Measurements from ENCODE around the gene MNAT1.
A peak's percentile ranks its signal among the peaks of the same experiment; 100 is the strongest.
"Not testable (repeated sequence)": the region's sequence is repeated elsewhere in the genome, so short reads cannot be mapped to it uniquely, and the experiment has no call there.

The MNAT1 gene

DNA sequence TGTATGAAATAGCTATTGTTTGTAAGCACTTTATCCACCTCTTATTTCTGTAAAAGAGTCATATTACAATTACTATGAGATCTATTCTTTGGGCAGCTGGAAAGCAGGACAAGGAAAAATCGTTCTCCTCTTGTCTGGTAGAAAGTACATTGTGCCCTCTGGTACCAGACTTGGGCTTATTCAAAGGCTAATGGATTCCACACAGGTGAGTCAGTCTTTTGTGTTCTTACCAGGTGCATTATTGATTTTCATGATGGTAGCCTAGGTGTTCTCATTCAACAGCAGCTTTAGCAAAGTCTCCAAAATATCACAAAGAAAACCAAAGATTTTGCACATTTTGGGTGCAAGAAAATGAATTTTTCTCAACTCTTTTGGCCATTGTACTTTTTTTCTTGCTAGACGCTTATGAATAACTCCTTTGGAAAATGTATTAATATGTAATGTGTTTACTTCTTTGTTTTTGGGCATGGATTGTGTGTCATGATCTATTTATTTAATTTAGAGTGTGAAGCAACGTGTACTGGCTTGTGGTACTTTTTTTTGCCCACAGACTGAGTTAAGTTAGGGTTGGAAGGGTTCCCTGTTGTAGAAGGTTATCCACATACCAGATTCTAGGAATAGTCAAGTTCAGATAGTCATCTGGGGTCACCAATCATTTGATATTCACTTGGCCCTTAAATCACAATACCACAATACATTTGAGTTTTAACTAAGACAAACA lies 26.2 kb downstream of the MNAT1 start:
- H3K27ac Mint-ChIP-seq: no peak overlapping the region
- no peak overlapping the region for H3K4me3 Mint-ChIP-seq
- H3K36me3 Mint-ChIP-seq (ENCODE audit: low read depth): peaks cover 4% of the 10 kb centered on the region

DNA sequence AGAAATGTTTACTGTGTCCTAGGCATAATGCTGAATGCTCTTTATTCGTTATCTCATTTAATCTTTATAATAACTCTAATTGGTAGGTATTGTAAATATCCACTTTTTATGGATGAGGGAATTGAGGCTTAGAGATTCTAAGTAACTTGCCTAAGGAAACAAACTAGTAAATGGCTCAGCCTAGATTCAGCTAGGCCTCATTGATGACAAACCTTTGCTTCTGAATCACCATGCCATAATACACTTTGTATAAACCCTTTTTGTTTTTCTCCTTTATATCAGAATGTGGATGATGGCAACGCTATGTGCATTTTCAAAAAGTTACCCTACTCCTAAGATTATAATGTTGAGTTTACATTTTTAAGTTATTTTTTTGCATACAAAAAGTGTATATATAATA lies 34.0 kb downstream of the MNAT1 start:
- H3K27me3 Mint-ChIP-seq: no peaks in the 10 kb centered on the region
- no peak overlapping the region for H3K27ac Mint-ChIP-seq
- peaks cover 7% of the 10 kb centered on the region for H3K36me3 Mint-ChIP-seq (ENCODE audit: low read depth)
- peaks cover 5% of the 10 kb centered on the region for H3K4me1 Mint-ChIP-seq (ENCODE audit: low read depth)
- no peak overlapping the region for H3K4me3 Mint-ChIP-seq
- H3K9me3 Mint-ChIP-seq: no peaks in the 10 kb centered on the region

More for the DNA sequence above, 26.2 kb downstream of the MNAT1 start:
- peaks cover 35% of the 10 kb centered on the region for H3K4me1 Mint-ChIP-seq (ENCODE audit: low read depth)
- no peaks in the 10 kb centered on the region for H3K9me3 Mint-ChIP-seq
- H3K27me3 Mint-ChIP-seq: peaks cover 6% of the 10 kb centered on the region

DNA sequence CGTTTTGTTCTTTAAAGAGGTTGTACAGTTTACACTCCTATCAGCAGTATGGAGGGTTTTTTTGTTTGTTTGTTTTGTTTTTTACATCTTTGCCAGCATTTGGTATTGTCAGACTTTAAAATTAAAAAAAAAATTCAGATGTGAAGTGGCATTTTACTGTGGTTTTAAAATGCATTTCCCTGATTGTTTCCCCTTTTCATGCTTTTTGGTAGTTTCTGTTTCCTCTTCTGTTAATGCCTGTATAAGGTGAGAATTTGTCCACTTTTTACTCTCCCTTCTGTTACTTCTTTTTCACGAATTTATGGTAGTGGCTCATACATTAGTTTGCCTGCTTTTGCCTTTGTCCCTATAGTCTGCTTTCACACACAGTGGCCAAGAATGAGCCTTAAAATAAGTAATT lies 36.6 kb downstream of the MNAT1 start:
- H3K4me3 Mint-ChIP-seq: no peak overlapping the region

DNA sequence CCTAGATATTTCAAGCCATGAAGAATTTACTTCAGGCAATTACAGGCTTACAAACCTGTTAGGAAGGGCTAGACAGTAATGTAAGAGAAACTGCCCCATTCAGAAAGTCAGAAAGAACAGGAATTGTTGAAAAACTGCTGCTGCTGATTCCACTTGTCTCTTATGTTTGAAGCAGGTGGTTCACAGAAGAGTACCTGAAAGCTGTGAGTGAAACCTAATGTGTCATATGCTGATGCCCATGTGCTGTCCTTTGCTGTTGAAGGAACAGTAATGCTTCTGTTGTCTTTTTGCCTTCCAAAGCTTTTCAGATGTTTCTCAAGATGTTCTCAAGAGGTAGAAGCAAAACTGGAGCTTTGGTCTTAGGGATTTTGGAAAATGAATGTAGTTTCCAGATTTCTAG lies 39.0 kb downstream of the MNAT1 start:
- H3K4me3 Mint-ChIP-seq: no peak overlapping the region
- H3K36me3 Mint-ChIP-seq (ENCODE audit: low read depth): peaks cover 3% of the 10 kb centered on the region
- H3K27me3 Mint-ChIP-seq: no peaks in the 10 kb centered on the region
- no peaks in the 10 kb centered on the region for H3K9me3 Mint-ChIP-seq
- H3K27ac Mint-ChIP-seq: no peak overlapping the region
- H3K4me1 Mint-ChIP-seq (ENCODE audit: low read depth): peaks cover 5% of the 10 kb centered on the region

More for the DNA sequence above, 36.6 kb downstream of the MNAT1 start:
- H3K4me1 Mint-ChIP-seq (ENCODE audit: low read depth): peaks cover 5% of the 10 kb centered on the region
- no peak overlapping the region for H3K27ac Mint-ChIP-seq
- no peaks in the 10 kb centered on the region for H3K9me3 Mint-ChIP-seq
- no peaks in the 10 kb centered on the region for H3K27me3 Mint-ChIP-seq
- peaks cover 7% of the 10 kb centered on the region for H3K36me3 Mint-ChIP-seq (ENCODE audit: low read depth)

DNA sequence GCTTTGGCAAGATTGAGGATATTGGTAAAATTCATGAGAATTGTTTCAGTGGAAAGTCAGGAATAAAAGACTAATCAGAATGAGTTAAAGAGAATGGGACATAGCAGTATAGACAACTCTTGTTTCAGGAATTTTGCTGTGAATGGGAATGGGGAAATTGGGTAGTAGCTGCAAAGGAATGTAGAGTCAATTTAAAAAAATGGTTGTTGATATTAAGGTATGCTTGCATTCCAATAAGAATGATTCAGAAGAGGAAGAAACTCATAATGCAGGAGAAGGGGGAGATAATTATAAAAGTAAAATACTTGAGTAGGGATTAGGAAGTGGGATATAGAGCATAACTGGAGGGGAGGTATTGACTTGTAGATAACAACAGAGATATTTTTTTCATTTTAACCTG lies 40.7 kb downstream of the MNAT1 start:
- Mint-ChIP-seq H3K9me3 (no peaks in the 10 kb centered on the region), H3K27ac (no peak overlapping the region), H3K4me1 (ENCODE audit: low read depth) (peaks cover 12% of the 10 kb centered on the region), H3K4me3 (no peak overlapping the region), H3K36me3 (ENCODE audit: low read depth) (peaks cover 3% of the 10 kb centered on the region), H3K27me3 (no peaks in the 10 kb centered on the region)

DNA sequence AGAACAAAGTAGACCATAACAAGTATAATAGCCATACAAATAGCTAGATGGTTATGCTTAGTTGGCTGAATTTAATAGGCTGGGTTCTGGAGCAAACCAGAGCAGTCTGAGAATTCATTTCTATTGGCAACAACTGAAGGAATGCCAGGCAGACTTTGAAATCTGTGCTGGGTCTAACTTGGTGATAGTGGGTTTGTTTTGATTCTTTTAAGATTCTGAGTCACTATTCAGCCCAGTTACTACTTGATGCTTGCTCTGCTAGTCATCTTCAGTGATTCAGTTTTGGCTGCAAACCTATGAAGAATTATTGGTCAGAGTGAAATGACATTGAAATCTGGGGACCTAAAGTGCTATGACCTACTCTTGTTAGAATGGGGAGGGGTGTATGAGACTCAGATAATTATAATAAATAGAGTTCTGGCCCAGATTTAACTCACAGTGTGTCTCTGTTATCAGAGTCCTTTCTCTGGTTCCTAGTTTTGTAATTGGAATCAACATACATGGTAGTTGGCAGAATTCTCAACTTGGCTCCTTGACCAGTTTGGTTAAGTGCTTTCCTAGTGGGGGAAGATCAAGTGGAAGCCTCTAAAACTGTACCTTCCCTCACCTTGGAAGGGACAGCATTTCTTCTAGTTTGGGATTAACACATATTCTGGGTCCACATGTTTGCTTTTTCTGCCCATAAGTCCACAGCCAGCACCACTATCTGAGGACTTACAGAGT lies 43.5 kb downstream of the MNAT1 start:
- peaks cover 20% of the 10 kb centered on the region for H3K4me1 Mint-ChIP-seq (ENCODE audit: low read depth)
- no peaks in the 10 kb centered on the region for H3K27me3 Mint-ChIP-seq
- H3K27ac Mint-ChIP-seq: no peak overlapping the region
- H3K4me3 Mint-ChIP-seq: no peak overlapping the region
- no peaks in the 10 kb centered on the region for H3K36me3 Mint-ChIP-seq (ENCODE audit: low read depth)
- H3K9me3 Mint-ChIP-seq: no peaks in the 10 kb centered on the region

DNA sequence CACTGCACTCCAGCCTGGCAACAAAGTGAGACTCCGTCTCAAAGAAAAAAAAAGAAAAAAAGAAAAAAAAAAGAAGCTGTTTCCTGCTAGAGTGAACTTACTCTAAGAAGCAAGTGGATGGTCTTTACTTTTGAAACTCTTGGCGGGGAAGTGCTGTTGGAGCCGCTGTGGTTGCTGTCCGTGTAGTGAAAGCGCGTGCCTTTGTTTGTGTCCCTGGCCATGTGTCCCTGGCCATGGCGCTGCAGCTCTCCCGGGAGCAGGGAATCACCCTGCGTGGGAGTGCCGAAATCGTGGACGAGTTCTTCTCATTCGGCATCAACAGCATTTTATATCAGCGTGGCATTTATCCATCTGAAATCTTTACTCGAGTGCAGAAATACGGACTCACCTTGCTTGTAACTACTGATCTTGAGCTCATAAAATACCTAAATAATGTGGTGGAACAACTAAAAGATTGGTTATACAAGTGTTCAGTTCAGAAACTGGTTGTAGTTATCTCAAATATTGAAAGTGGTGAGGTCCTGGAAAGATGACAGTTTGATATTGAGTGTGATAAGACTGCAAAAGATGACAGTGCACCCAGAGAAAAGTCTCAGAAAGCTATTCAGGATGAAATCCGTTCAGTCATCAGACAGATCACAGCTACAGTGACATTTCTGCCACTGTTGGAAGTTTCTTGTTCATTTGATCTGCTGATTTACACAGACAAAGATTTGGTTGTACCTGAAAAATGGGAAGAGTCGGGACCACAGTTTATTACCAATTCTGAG lies 45.4 kb downstream of the MNAT1 start:
- H3K4me3 Mint-ChIP-seq, H3K27ac Mint-ChIP-seq, H3K9me3 Mint-ChIP-seq: not testable (repeated sequence)

DNA sequence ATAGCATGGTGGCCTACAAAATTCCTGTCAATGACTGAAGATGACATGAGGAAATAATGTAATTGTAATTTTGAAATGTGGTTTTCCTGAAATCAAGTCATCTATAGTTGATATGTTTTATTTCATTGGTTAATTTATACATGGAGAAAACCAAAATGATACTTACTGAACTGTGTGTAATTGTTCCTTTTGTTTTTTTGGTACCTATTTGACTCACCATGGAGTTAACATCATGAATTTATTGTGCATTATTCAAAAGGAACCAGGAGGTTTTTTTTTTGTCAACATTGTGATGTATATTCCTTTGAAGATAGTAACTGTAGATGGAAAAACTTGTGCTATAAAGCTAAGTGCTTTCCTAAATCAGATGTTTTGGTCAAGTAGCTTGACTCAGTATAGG lies 46.0 kb downstream of the MNAT1 start:
- Mint-ChIP-seq H3K4me1 (ENCODE audit: low read depth) (peaks cover 20% of the 10 kb centered on the region), H3K27ac (peak overlapping the region; percentile 27)
- H3K9me3 Mint-ChIP-seq; H3K4me3 Mint-ChIP-seq; H3K27me3 Mint-ChIP-seq; H3K36me3 Mint-ChIP-seq (ENCODE audit: low read depth): not testable (repeated sequence)

More for the DNA sequence above, 45.4 kb downstream of the MNAT1 start:
- H3K27me3 Mint-ChIP-seq; H3K36me3 Mint-ChIP-seq (ENCODE audit: low read depth): not testable (repeated sequence)
- H3K4me1 Mint-ChIP-seq (ENCODE audit: low read depth): peaks cover 20% of the 10 kb centered on the region

DNA sequence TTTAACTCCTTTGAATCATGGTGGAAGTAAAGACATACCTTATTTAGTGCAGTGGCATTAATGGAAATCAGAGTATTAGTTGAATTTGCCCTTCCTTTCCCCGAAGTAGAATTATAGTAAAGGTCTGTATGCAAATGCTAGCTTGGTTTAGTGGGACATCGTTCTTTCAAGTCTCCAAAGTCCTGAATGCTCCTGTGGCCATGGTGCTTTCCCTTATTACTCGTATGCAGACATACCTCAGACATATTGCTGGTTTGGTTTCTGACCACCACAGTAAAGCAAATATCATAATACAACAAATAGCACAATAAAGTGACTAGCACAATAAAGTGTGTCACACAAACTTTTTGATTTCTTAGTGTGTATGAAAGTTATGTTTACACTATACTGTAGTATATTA lies 52.3 kb downstream of the MNAT1 start:
- Mint-ChIP-seq H3K4me1 (ENCODE audit: low read depth) (peaks cover 5% of the 10 kb centered on the region), H3K27ac (no peak overlapping the region), H3K9me3 (no peaks in the 10 kb centered on the region), H3K4me3 (no peak overlapping the region), H3K27me3 (no peaks in the 10 kb centered on the region), H3K36me3 (ENCODE audit: low read depth) (peaks cover 17% of the 10 kb centered on the region)

DNA sequence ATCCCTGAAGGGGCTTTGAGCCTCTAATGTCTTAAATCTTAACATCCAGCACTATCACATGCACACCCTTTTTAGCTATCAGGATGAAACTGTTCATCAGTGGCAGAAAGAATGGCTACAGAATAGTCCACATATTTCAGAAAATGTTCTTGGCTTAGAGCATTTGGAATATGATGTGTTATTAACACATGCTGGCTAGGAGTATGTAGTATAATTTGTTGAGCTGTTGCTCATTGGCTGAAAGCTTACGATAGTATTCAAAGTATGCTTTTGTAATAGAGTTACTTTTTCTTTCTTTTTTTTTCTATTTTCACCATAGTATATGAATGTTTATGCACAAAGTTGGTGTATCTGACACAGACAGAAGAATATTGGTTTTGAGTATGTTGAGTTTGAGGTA lies 55.1 kb downstream of the MNAT1 start:
- H3K4me1 Mint-ChIP-seq (ENCODE audit: low read depth): peaks cover 5% of the 10 kb centered on the region
- no peaks in the 10 kb centered on the region for H3K9me3 Mint-ChIP-seq
- no peak overlapping the region for H3K27ac Mint-ChIP-seq
- H3K4me3 Mint-ChIP-seq: no peak overlapping the region
- peaks cover 17% of the 10 kb centered on the region for H3K36me3 Mint-ChIP-seq (ENCODE audit: low read depth)
- H3K27me3 Mint-ChIP-seq: no peaks in the 10 kb centered on the region

DNA sequence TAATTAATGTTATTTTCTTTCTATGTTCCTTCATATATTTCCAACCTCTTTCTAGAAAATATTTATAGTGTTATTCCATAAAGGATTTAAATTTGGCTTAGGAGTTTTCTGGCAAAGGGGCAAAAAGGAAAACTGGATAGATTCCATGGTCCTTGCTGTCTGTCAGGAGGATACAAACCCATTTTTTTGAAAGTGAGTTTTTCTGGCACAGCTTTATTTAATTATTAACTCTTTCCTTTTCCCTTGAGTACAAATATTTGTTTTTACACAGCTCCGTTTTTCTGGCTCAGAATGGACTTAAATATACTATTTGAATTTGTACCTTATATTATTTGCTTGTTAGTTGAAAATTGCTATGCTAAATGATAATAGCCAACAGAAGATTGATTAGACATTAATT lies 56.3 kb downstream of the MNAT1 start:
- peaks cover 17% of the 10 kb centered on the region for H3K36me3 Mint-ChIP-seq (ENCODE audit: low read depth)
- no peaks in the 10 kb centered on the region for H3K9me3 Mint-ChIP-seq
- H3K4me3 Mint-ChIP-seq: no peak overlapping the region
- no peak overlapping the region for H3K27ac Mint-ChIP-seq
- H3K27me3 Mint-ChIP-seq: no peaks in the 10 kb centered on the region
- H3K4me1 Mint-ChIP-seq (ENCODE audit: low read depth): peaks cover 5% of the 10 kb centered on the region

DNA sequence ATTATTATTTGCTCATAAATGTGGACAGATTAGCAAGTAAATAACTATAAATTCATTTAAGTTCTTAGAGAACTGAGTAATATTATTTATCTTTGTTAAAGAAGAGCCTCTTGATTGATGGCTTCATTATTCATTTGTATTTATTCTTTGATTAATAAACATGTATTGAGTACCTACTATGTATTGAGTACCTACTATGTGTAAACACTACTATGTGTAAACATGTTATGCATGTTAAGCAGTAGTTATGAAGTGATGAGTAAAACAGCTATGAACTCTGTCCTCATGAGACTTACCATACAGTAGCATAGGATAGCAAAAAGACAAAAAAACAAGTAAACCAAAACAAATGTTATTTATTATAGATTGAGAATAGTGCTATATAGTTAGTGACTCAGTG lies 61.9 kb downstream of the MNAT1 start:
- H3K4me3 Mint-ChIP-seq: no peak overlapping the region
- no peaks in the 10 kb centered on the region for H3K4me1 Mint-ChIP-seq (ENCODE audit: low read depth)
- H3K36me3 Mint-ChIP-seq (ENCODE audit: low read depth): peaks cover 38% of the 10 kb centered on the region
- no peaks in the 10 kb centered on the region for H3K27me3 Mint-ChIP-seq
- H3K9me3 Mint-ChIP-seq: no peaks in the 10 kb centered on the region
- H3K27ac Mint-ChIP-seq: no peak overlapping the region

DNA sequence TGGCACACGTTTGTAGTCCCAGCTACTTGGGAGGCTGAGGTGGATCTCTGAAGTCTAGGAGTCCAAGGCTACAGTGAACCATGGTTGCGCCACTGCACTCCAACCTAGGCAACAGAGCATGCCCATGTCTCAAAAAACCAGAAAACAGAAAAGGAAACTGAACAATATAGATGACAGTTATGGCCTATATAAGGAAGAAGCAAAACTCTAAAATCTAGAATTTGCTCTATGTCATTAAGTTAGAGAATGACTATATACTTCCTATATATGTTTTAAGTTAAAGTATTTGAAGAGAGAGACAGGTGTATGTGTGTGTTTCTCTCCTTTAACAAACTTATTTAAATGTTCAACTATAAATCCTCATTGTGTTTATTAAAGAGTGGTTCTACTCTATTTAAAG lies 65.8 kb downstream of the MNAT1 start:
- Mint-ChIP-seq H3K9me3 (no peaks in the 10 kb centered on the region), H3K4me1 (ENCODE audit: low read depth) (no peaks in the 10 kb centered on the region), H3K4me3 (no peak overlapping the region), H3K27ac (no peak overlapping the region), H3K27me3 (no peaks in the 10 kb centered on the region), H3K36me3 (ENCODE audit: low read depth) (peaks cover 48% of the 10 kb centered on the region)

DNA sequence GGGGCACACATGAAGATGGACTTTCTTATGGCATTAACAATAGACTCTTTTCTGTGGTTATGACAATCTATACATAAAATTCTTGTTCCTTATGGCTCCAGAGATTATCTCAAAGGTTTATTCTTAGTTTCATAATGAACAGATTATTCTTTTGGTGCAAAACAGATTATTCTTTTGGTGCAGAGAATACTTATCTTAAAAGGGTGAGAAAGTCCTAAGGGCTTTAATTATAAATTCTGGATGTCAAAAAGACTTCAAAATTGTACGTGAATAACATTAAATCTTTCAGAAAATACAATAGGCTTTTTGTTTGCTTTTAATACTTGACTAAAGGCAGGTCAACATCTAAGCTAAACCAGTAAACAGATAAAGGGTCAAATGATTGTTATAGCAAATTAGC lies 69.3 kb downstream of the MNAT1 start:
- Mint-ChIP-seq H3K9me3 (no peaks in the 10 kb centered on the region), H3K4me3 (no peak overlapping the region), H3K27ac (no peak overlapping the region), H3K4me1 (ENCODE audit: low read depth) (peaks cover 9% of the 10 kb centered on the region), H3K36me3 (ENCODE audit: low read depth) (peaks cover 39% of the 10 kb centered on the region), H3K27me3 (no peaks in the 10 kb centered on the region)

DNA sequence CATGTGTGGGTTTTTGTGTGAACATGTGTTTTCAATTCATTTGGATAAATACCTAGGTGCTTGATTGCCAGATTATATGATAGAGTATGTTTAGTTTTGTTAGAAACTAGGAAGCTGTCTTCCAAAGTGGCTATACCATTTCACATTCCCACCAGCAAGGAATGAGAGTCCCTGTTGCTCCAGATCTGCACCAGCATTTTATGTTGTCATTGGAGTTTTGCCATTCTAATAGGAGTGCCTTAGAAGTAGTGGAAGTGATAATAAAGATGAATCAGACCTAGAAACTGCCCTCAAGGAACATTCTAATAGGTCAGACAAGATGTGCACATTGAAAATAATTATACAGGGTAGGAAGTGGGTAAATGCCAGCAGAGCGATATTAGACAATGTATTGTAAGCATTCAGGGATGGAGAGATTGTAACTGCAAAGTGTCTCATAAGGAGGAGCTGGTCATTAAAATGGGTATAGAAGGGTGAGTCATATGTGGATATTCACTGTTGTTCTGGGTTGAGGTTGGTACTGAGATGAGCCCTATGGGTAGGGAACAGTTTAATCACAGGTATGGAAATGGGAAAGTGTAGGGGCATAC lies 71.4 kb downstream of the MNAT1 start:
- no peak overlapping the region for H3K4me3 Mint-ChIP-seq
- peaks cover 32% of the 10 kb centered on the region for H3K36me3 Mint-ChIP-seq (ENCODE audit: low read depth)
- peaks cover 9% of the 10 kb centered on the region for H3K4me1 Mint-ChIP-seq (ENCODE audit: low read depth)
- no peaks in the 10 kb centered on the region for H3K27me3 Mint-ChIP-seq
- H3K9me3 Mint-ChIP-seq: no peaks in the 10 kb centered on the region
- H3K27ac Mint-ChIP-seq: no peak overlapping the region

Measured in stimulated activated naive CD8-positive, alpha-beta T cell treated with anti-CD3 and anti-CD28 coated beads, Interleukin-15, Interleukin-2, amounts not matched to agents 100 ng/mL and 50 ng/mL, for 24 hours (primary cell).